Measurements from ENCODE around the gene BTBD1.
A peak's percentile ranks its signal among the peaks of the same experiment; 100 is the strongest.

BTBD1 gene
- long read RNA-seq, donor 1, transcript BTBD1-201 (8 exons, 3,297 nt), result major isoform, 27 of 58 reads
- long read RNA-seq, donor 1, partial matches to known transcripts, result 30 of 58 reads
- long read RNA-seq, donor 1, other reads (novel, unspliced or antisense), result 0 of 58 reads
- long read RNA-seq, donor 2, transcript BTBD1-201 (8 exons, 3,297 nt), result major isoform, 11 of 18 reads
- long read RNA-seq, donor 2, partial matches to known transcripts, result 7 of 18 reads
- long read RNA-seq, donor 2, other reads (novel, unspliced or antisense), result 0 of 18 reads
- long read RNA-seq, donor 3, transcript BTBD1-201 (8 exons, 3,297 nt), result major isoform, 11 of 23 reads
- long read RNA-seq, donor 3, partial matches to known transcripts, result 12 of 23 reads
- long read RNA-seq, donor 3, other reads (novel, unspliced or antisense), result 0 of 23 reads
- long read RNA-seq, donor 4, transcript BTBD1-201 (8 exons, 3,297 nt), result major isoform, 17 of 48 reads
- long read RNA-seq, donor 4, partial matches to known transcripts, result 31 of 48 reads
- long read RNA-seq, donor 4, other reads (novel, unspliced or antisense), result 0 of 48 reads
- long read RNA-seq, donor 5, transcript BTBD1-201 (8 exons, 3,297 nt), result major isoform, 17 of 29 reads
- long read RNA-seq, donor 5, partial matches to known transcripts, result 10 of 29 reads
- long read RNA-seq, donor 5, other reads (novel, unspliced or antisense), result 0 of 29 reads
- long read RNA-seq, donor 6, transcript BTBD1-201 (8 exons, 3,297 nt), result major isoform, 12 of 12 reads
- long read RNA-seq, donor 6, partial matches to known transcripts, result 0 of 12 reads
- long read RNA-seq, donor 6, other reads (novel, unspliced or antisense), result 0 of 12 reads
- long read RNA-seq, donor 7, result 0 reads
- long read RNA-seq, donor 8, transcript BTBD1-201 (8 exons, 3,297 nt), result major isoform, 27 of 53 reads
- long read RNA-seq, donor 8, partial matches to known transcripts, result 26 of 53 reads
- long read RNA-seq, donor 8, other reads (novel, unspliced or antisense), result 0 of 53 reads

DNA sequence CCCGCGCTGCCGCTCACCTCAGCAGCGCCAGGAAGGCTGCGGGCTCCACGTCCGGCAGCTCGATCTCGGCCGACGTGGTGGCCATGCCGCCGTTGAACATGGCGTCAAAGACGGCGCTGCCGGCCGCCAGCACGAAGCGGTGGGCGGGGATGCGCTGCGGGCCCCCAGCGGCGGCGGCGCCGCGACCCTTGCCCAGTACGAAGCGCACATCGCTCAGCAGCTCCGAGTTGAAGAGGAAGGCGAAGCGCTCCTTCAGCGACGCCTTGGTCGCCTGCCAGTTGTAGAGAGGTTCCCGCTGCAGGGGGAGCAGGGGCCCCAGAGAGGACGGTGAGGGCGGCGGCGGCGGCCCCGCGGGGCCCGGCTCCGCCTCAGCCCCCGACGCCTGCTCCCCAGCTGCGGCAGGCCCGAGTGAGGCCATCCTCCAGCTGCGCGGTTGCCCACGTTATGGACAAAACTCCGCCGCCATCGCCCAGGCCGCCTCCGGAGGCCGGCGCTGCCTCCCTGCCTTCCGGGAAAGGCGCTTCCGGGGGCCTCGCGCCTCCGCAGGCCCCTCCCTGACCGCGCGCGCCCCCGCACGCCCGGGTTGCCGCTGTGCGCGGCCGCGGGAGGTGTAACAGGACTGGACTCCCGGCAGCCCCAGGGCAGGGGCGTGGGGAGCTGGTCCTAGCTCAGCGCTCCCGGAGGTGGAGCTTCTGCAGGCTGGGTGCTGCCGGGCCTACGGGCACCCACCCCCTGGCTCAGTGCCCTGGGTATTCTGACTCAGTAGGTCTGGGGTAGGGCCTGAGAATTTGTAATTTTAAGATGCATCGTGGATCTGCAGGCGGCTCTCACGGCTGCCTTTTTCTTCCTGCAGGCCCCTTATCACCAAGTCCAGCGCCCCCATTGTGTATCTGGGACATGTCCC lies at the start of gene BTBD1:
Gene BTBD1 (minus strand): TSS at position 519 of the 904 bp plus-strand sequence. CDS start 101 bp downstream, at position 418.
- peak; percentile 98 for DNase-seq

GRCh38 chr15:83115831-83116565 lies 48.9 kb upstream of the BTBD1 start:
- no peak for DNase-seq

DNA sequence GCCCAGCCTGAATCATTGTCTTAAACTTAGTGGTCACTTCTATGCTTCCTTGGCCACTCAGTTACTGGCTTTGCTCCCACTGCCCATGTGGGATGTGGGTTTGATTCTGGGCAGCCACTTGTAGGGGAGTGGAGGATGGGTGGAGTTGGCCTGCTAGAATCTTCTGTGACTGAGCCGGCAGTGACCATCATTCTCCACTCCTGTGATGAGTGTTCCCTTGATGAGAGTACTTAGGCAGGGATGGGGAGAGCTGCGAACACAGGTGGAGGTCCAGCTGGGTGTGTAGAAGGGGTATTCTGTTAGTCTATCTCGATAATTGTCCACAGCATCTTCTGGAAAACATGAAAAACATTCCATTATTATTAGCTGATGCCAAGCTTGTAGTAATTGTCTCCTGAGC lies 48.4 kb upstream of the BTBD1 start:
- DNase-seq, result no peak

DNA sequence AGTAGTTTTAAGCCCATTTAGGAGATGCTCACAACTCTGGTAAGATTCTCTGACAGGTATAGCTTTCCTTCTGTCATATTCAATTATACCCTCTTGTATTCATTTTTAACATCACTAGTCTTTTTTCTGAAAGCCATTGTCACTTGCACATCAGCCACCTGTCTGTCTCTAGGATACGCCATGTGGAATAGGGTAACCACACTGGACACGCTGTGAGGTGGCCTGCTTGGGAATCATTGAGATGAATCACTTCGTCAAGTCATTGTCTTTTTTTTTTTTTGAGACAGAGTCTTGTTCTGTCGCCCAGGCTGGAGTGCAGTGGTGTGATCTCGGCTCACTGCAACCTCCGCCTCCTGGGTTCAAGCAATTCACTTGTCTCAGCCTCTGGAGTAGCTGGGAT lies 47.8 kb upstream of the BTBD1 start:
- no peak for DNase-seq

DNA sequence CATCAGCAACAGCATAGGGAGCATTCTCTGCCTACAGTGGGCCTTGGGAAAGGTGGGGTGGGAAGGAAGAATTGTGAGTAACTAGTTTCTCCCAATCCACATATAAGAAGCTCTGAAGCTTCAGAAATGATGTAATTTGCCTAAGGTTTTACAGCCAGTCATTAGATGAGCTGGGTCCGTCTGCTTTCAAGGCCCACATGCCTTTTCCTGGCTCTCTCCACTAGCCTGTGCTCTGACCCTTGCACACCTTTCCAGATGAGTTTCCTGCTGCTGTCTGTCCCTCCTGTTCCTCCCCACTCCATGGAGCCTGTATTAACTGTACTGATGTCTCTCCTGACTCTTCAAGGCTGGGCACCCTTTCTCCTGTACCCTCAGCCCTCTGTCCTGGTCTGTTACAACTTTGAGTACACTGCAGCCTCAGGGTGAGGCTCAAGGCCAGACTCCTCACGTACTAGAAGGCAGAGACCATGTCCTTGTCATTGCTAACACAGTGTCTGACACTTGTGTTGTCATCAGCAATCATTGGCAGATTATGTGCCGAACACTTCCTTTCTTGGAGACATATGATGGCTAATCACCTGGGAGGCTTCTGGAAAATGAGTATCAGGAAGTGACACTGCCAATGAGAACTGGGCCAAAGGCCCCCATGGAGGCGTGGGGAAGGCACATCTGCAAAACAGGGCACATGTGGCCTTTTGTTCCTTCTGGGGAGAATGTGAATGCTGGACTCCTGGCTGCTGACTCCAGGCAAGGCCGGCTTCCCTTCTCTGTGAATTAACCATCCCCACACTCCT lies 47.0 kb upstream of the BTBD1 start:
- no peak for DNase-seq

GRCh38 chr15:83112956-83113299 lies 45.9 kb upstream of the BTBD1 start:
- DNase-seq, result no peak

DNA sequence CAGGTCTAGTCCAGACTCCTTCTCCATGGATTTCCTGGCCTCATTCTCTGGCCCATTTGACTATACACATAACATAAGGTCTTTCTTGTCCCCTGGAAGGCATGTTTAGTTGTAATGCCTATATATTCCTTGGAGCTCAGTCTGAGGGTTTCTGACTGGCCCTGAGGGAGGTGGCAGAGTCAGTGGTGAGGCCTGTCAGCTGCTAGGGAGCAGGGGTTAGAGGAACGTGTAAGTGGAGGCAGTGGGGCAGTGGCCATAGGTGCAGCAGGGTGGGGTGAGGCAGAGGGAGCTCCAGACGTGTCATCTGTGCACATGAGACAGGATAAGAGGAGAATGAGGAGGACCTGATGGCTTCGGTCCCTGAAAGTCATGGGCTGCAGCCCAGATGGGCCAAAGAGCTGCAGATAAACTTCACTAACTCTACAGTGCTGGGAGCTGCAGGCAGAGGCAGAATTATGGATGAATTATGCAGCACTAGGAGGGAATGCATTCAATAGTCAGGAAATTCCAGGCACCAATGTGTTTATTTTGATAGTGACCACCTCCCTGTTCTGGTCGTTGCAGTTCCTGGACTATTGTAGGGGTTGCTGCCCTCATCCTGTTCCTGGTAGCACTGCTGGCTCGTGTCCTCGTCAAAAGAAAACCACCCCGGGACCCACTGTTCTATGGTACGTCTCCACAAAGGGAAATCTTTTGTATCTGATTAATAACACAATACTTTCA lies 45.3 kb upstream of the BTBD1 start:
- DNase-seq, result no peak

DNA sequence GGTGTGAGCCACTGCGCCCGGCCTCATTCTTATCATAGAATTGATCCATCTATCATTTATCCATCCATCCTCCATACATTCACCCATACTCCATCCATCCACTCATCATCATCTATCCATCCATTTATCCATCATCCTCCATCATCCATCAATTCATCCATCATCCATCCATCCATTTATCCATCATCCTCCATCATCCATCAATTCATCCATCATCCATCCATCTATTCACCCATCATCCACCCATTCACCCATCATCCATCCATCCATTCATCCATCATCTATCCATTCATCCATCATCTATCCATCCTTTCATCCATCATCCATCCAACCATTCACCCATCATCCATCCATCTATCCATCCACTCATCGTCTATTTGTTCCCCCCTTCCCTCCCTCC lies 44.1 kb upstream of the BTBD1 start:
- DNase-seq, result no peak

GRCh38 chr15:83110381-83110780 lies 43.3 kb upstream of the BTBD1 start:
- DNase-seq, result no peak

- no peak for DNase-seq
Observed at GRCh38 chr15:83109532-83109931, 42.5 kb upstream of the BTBD1 start.

DNA sequence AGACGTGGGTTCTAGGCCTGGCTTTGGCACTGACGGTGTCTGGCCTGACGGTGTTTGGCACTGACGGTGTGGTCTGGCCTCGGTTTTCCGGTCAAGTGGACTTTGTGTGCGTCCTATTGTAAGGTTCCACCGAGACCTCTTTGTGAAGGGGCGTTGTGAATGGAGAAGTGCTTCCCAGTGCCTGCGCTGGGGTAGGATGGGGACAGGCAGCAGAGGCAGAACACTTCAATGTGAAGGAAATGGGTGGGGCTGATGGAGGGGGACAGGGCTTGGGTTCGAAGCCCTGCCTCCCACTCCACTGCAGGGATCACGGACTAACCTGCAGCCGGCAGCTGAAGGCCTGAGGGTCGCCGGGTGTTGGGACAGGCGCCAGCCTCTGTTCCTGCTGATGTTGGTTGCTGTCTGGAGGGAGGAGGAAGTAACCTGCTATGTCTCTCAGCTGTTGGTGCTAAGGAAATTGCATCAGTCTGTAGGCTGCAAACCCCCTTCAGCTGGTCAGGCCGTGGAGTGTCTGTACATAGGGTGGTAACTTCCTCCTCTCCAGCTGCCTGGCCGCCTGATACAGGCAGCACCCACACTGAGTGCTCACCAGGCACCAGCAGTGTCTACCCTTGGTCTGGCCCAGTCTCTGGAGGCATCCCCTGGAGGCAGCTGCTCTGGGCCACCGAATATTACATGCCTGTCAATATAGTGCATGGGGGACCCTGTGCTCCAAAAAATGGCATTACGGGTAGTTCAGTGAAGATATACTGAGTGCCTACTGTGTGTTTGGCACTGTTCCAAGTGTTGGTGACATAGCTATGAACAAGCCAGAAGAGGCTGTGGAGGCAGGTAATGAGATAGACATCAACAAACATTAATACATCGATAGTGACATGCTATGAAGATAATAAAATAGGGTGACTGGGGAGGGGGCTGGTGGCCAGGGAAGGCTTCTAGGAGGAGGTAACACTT lies 41.5 kb upstream of the BTBD1 start:
- DNase-seq, result no peak

DNA sequence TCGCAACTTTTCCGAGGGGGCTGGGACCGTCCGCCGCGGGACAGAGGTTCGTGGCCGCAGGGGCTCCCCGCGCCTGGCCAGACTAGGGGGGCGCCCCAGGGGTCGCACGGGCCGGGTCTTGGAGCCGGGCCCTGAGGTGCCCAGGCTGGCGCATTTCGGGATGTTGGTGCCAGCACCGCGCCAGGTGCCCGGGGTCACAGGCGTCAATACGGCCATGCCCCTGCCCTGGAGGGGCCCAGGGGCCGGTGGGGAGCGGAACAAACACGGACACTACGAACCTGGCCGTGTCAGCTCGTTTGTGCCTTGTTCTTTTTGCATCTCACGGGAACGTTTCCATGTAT lies 40.8 kb upstream of the BTBD1 start:
- peak; percentile 49 for DNase-seq

DNA sequence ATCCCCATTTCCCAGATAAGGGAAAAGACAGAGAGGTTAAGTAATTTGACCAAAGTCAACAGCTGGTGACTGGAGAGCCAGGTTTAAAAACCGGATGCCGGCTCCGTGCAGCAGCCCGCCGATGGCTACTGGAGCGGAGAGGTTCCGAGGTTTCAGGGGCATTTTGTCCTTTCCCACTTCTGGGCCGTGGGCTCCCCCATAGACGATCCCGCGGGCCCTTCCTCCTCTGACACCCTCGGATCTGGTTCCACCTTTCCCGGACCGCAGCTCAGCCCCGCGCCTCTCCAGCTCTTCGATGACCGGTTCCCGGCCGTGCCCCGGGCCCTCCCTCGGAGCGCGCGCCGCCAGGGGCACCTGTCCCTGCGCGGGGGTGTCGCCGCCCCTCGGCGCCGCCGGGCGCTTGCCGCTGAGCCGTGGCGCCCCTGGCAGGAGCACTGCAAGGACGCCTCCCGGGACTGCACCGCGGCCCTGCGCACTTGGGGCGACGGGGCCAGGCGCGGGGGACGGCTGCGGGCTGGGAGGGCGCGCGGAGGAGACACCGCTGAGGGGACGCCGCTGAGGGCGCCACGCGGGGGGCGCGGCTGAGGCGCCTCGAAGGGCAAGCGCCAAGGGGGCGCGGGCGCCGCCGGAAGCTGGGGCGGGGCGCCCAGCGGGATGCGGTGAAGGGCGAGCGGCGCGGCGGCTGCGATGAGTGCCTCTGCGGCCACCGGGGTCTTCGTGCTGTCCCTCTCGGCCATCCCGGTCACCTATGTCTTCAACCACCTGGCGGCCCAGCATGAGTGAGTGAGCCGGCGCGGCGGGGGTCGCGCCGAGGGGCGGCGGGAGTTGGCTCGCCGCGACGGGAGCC lies 40.2 kb upstream of the BTBD1 start, which contains the start of gene TM6SF1:
Gene TM6SF1 (plus strand): TSS at position 652 of the 847 bp plus-strand sequence. CDS start 36 bp downstream, at position 688.
- peak; percentile 49 for DNase-seq

DNA sequence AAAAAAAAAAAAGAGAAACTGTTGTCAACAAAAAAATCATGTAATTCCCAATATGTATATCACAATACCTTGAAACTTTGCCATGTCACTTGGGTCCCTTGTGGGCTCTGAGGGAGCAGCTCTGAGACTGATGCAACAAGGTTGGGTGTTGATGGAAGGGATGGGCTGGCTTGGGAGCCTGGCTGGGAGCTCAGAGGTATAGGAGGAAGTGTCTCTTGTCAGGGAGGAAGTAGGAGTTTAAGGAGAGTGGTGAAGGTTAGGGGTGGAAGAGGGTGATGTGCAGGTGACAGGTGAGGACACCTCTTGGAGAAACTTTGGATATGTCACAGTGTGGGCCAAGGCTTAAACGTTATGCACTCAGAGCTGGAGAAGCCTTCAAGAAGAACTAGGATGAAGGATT lies 38.4 kb upstream of the BTBD1 start:
- DNase-seq, result no peak

DNA sequence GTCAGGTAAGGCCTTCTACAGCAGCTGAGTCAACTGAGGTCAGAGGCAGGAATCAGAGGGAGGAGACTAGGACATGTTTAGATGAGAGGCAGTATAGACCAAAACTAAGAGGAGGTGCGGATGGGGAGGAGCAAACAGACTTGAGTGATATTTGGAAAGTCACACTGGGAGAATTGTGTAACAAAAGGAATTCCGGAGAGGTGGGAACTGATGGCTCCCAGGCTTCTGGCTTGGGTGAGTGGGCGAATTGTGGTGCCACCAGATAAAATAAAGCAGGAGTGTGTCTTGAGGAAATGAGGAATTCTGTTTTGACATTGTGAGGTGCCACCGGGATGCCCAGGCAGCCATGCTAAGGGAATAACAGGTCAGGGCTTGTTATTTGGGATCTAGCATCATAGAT lies 37.1 kb upstream of the BTBD1 start:
- no peak for DNase-seq

GRCh38 chr15:83102346-83102745 lies 35.3 kb upstream of the BTBD1 start:
- no peak for DNase-seq

GRCh38 chr15:83100097-83100646 lies 33.1 kb upstream of the BTBD1 start:
- DNase-seq, result no peak

All from right kidney (tissue), 9 donors.